ENCODE data around the gene ARL2BP.

DNA sequence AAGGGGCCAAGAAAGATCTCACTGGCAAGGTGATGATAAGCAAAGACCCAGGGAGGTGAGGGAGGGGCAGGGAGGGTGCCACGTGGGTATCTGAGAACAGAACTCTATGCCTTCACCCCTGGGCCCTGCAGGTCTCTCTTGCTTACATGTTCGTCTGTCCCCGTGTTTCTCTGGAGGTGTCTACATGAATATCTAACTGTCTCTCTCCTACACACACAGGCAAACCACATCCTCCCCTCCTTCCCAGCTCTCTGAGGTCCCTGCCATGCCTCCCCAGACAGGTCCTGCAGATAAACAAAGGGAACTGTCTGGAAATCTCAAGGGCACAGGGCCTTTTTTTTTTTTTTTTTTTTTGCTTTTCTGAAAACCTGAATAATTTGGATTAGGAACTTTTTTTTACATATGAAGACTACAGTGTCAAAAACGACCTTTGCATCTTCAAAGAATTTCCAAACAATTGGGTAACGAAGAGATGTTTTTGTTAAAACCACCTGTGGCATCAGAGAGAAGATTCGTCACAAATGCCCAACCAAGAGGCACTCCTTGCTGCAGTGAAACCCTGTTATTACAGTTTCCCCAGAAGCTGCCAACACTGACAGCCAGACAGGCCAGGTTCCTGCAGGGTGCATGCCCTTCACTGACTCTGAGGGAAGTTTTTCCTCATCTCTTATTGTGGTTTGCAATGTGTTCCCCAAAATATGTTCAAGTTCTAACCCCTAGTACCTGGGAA is 21.6 kb downstream of the ARL2BP start:
- TF ChIP-seq CREM (CRISPR knock-in tag; IDR thresholded peaks at IDR 0.05) = no peak
- TF ChIP-seq TEAD4 (CRISPR knock-in tag; IDR thresholded peaks at IDR 0.05) = no peak
- TF ChIP-seq, protein P1, sequence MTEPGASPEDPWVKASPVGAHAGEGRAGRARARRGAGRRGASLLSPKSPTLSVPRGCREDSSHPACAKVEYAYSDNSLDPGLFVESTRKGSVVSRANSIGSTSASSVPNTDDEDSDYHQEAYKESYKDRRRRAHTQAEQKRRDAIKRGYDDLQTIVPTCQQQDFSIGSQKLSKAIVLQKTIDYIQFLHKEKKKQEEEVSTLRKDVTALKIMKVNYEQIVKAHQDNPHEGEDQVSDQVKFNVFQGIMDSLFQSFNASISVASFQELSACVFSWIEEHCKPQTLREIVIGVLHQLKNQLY (CRISPR knock-in tag; IDR thresholded peaks at IDR 0.05) = no peak
- TF ChIP-seq, protein P2, sequence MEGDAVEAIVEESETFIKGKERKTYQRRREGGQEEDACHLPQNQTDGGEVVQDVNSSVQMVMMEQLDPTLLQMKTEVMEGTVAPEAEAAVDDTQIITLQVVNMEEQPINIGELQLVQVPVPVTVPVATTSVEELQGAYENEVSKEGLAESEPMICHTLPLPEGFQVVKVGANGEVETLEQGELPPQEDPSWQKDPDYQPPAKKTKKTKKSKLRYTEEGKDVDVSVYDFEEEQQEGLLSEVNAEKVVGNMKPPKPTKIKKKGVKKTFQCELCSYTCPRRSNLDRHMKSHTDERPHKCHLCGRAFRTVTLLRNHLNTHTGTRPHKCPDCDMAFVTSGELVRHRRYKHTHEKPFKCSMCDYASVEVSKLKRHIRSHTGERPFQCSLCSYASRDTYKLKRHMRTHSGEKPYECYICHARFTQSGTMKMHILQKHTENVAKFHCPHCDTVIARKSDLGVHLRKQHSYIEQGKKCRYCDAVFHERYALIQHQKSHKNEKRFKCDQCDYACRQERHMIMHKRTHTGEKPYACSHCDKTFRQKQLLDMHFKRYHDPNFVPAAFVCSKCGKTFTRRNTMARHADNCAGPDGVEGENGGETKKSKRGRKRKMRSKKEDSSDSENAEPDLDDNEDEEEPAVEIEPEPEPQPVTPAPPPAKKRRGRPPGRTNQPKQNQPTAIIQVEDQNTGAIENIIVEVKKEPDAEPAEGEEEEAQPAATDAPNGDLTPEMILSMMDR (IDR thresholded peaks at IDR 0.05) = no peak
- no peak for TF ChIP-seq ZNF317 (CRISPR knock-in tag; IDR thresholded peaks at IDR 0.05; ENCODE audit: borderline replicate concordance, low read depth)
- TF ChIP-seq CREB1 (CRISPR knock-in tag; IDR thresholded peaks at IDR 0.05) = no peak
- TF ChIP-seq CBFB (CRISPR knock-in tag; IDR thresholded peaks at IDR 0.05; ENCODE audit: low read depth) = no peak
- TF ChIP-seq, protein P3, sequence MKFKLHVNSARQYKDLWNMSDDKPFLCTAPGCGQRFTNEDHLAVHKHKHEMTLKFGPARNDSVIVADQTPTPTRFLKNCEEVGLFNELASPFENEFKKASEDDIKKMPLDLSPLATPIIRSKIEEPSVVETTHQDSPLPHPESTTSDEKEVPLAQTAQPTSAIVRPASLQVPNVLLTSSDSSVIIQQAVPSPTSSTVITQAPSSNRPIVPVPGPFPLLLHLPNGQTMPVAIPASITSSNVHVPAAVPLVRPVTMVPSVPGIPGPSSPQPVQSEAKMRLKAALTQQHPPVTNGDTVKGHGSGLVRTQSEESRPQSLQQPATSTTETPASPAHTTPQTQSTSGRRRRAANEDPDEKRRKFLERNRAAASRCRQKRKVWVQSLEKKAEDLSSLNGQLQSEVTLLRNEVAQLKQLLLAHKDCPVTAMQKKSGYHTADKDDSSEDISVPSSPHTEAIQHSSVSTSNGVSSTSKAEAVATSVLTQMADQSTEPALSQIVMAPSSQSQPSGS (CRISPR knock-in tag; IDR thresholded peaks at IDR 0.05; ENCODE audit: borderline replicate concordance, low read depth) = no peak
- TF ChIP-seq TCF7 (CRISPR knock-in tag; IDR thresholded peaks at IDR 0.05; ENCODE audit: low read depth) = no peak

All from WTC11 (cell line).